ENCODE data around the gene EEIG2. TPM values are rescaled to one million over a fixed set of nuclear protein-coding genes. Genes with fewer than 3 reads are reported as not detected.

EEIG2 gene
- total and polyA plus RNA-seq, 2 of the 13 experiments (the other 11 are each of a cell fraction or from before 2014, with no cell fraction given), result 0.90 to 3.2 TPM

DNA sequence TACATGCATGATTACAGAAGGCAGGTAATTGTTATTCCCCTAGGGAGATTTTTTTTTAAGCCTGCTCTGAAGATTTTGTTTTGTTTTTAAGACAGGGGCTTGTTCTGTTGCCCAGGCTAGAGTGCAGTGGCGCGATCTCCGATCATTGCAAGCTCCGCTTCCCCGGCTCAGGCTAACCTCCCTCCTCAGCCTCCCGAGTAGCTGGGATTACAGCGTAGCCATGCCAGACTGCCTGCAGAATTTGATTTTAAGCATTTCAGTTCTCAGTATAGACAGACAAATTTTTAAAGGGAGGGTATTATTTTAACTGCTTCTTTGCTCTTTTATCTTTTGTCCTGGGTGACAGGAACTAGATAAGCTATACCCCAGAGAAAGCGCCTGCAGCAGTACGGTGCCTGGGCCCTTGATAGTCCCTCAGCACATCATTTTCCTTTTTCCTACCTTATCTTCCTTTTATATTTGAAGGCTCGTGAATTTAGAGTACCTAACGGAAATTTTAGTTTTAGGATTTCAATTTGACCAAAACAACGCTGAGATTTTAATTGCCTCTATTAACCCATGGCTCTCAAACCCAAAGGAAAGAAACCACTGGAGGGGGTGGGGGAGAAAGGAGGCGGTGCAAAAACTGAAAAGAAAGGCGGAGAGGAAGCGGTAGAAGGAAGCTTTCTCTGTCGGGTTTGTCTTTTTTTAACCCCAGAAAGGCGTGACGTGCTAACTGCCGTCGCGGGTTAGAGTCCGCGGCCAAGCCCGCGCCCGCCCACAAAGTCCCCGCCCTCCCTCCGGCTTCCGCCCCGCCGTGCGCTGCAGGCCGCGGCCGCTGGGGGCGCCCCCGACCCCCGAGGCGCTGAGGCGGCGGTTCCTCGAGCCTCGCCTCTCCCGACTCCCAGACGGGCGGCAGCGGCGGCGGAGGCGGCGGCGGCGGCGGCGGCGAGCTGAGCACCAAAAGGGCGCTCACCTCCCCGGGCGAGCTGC is at the start of gene EEIG2 (continued):
- TF ChIP-seq, protein P1, sequence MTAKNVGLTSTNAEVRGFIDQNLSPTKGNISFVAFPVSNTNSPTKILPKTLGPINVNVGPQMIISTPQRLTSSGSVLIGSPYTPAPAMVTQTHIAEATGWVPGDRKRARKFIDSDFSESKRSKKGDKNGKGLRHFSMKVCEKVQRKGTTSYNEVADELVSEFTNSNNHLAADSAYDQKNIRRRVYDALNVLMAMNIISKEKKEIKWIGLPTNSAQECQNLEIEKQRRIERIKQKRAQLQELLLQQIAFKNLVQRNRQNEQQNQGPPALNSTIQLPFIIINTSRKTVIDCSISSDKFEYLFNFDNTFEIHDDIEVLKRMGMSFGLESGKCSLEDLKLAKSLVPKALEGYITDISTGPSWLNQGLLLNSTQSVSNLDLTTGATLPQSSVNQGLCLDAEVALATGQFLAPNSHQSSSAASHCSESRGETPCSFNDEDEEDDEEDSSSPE (CRISPR knock-in tag; IDR thresholded peaks at IDR 0.05), result peak; percentile 77
- TF ChIP-seq ZNF564 (CRISPR knock-in tag; IDR thresholded peaks at IDR 0.05) (no peak), PITX1 (CRISPR knock-in tag; IDR thresholded peaks at IDR 0.05) (no peak), KDM4B (CRISPR knock-in tag; IDR thresholded peaks at IDR 0.05) (no peak), SKI (IDR thresholded peaks at IDR 0.05; ENCODE audit: partially characterized antibody) (peak; percentile 70), GABPB1 (CRISPR knock-in tag; IDR thresholded peaks at IDR 0.05) (peak; percentile 70; the same call in 1 of the 2 replicates), ADNP (CRISPR knock-in tag; IDR thresholded peaks at IDR 0.05) (0 out of 2 replicates have a peak, but pooled peaks have one; percentile 12), SP4 (CRISPR knock-in tag; IDR thresholded peaks at IDR 0.05) (peak; percentile 63; the same call in 1 of the 2 replicates), ZFX (CRISPR knock-in tag; IDR thresholded peaks at IDR 0.05; ENCODE audit: low read depth) (peak; percentile 50), ZNF292 (CRISPR knock-in tag; IDR thresholded peaks at IDR 0.05; ENCODE audit: borderline replicate concordance, low read depth) (no peak), ZFP36L2 (CRISPR knock-in tag; IDR thresholded peaks at IDR 0.05) (no peak), PHF21A (CRISPR knock-in tag; IDR thresholded peaks at IDR 0.05) (0 out of 2 replicates have a peak, but pooled peaks have one; percentile 32), KDM5B (CRISPR knock-in tag; IDR thresholded peaks at IDR 0.05; ENCODE audit: borderline replicate concordance) (no peak), ZNF331 (CRISPR knock-in tag; IDR thresholded peaks at IDR 0.05) (no peak), CHD2 (IDR thresholded peaks at IDR 0.05; ENCODE audit: low read depth, low read length) (no peak), STAG1 (CRISPR knock-in tag; IDR thresholded peaks at IDR 0.05) (peak; percentile 9; the same call in 1 of the 2 replicates), HOXA3 (CRISPR knock-in tag; IDR thresholded peaks at IDR 0.05) (peak; percentile 51; the same call in 1 of the 2 replicates), ZNF33A (CRISPR knock-in tag; IDR thresholded peaks at IDR 0.05; ENCODE audit: borderline replicate concordance) (no peak), ARNT2 (CRISPR knock-in tag; IDR thresholded peaks at IDR 0.05; ENCODE audit: low read depth) (peak; percentile 58; the same call in 1 of the 2 replicates)
- TF ChIP-seq, protein P2, sequence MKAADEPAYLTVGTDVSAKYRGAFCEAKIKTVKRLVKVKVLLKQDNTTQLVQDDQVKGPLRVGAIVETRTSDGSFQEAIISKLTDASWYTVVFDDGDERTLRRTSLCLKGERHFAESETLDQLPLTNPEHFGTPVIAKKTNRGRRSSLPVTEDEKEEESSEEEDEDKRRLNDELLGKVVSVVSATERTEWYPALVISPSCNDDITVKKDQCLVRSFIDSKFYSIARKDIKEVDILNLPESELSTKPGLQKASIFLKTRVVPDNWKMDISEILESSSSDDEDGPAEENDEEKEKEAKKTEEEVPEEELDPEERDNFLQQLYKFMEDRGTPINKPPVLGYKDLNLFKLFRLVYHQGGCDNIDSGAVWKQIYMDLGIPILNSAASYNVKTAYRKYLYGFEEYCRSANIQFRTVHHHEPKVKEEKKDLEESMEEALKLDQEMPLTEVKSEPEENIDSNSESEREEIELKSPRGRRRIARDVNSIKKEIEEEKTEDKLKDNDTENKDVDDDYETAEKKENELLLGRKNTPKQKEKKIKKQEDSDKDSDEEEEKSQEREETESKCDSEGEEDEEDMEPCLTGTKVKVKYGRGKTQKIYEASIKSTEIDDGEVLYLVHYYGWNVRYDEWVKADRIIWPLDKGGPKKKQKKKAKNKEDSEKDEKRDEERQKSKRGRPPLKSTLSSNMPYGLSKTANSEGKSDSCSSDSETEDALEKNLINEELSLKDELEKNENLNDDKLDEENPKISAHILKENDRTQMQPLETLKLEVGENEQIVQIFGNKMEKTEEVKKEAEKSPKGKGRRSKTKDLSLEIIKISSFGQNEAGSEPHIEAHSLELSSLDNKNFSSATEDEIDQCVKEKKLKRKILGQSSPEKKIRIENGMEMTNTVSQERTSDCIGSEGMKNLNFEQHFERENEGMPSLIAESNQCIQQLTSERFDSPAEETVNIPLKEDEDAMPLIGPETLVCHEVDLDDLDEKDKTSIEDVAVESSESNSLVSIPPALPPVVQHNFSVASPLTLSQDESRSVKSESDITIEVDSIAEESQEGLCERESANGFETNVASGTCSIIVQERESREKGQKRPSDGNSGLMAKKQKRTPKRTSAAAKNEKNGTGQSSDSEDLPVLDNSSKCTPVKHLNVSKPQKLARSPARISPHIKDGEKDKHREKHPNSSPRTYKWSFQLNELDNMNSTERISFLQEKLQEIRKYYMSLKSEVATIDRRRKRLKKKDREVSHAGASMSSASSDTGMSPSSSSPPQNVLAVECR (CRISPR knock-in tag; IDR thresholded peaks at IDR 0.05; ENCODE audit: borderline replicate concordance), result peak; percentile 17; the same call in 1 of the 2 replicates
- TF ChIP-seq, protein P3, sequence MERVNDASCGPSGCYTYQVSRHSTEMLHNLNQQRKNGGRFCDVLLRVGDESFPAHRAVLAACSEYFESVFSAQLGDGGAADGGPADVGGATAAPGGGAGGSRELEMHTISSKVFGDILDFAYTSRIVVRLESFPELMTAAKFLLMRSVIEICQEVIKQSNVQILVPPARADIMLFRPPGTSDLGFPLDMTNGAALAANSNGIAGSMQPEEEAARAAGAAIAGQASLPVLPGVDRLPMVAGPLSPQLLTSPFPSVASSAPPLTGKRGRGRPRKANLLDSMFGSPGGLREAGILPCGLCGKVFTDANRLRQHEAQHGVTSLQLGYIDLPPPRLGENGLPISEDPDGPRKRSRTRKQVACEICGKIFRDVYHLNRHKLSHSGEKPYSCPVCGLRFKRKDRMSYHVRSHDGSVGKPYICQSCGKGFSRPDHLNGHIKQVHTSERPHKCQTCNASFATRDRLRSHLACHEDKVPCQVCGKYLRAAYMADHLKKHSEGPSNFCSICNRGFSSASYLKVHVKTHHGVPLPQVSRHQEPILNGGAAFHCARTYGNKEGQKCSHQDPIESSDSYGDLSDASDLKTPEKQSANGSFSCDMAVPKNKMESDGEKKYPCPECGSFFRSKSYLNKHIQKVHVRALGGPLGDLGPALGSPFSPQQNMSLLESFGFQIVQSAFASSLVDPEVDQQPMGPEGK (CRISPR knock-in tag; IDR thresholded peaks at IDR 0.05), result 0 out of 2 replicates have a peak, but pooled peaks have one; percentile 18
- TF ChIP-seq, protein P4, sequence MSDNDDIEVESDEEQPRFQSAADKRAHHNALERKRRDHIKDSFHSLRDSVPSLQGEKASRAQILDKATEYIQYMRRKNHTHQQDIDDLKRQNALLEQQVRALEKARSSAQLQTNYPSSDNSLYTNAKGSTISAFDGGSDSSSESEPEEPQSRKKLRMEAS (IDR thresholded peaks at IDR 0.05), result peak; percentile 76
